ENCODE results near the gene FAM50A.

Gene FAM50A

GRCh38 chrX:154450312-154450711 lies 6.4 kb downstream of the FAM50A start:
- H3K9me3 ChIP-seq (ENCODE audit: low read length), result no peaks in the 10 kb centered on the region
- H3K36me3 ChIP-seq (ENCODE audit: insufficient read depth, low read length), result no peaks in the 10 kb centered on the region
- no peaks in the 10 kb centered on the region for H3K27me3 ChIP-seq (ENCODE audit: insufficient read depth, low read length)
- H3K4me3 ChIP-seq (ENCODE audit: low read length), result no peak overlapping the region
- no peaks in the 10 kb centered on the region for H3K4me1 ChIP-seq (ENCODE audit: insufficient read depth, low read length)
- H2AFZ ChIP-seq (ENCODE audit: low read depth, low read length), result no peak overlapping the region

GRCh38 chrX:154452823-154453222 lies 8.9 kb downstream of the FAM50A start:
- Histone ChIP-seq H3K9me3 (ENCODE audit: low read length) (no peaks in the 10 kb centered on the region), H2AFZ (ENCODE audit: low read depth, low read length) (no peak overlapping the region), H3K36me3 (ENCODE audit: insufficient read depth, low read length) (no peaks in the 10 kb centered on the region), H3K4me3 (ENCODE audit: low read length) (no peak overlapping the region), H3K4me1 (ENCODE audit: insufficient read depth, low read length) (no peaks in the 10 kb centered on the region), H3K27me3 (ENCODE audit: insufficient read depth, low read length) (no peaks in the 10 kb centered on the region)

- H3K27me3 ChIP-seq (ENCODE audit: insufficient read depth, low read length), result no peaks in the 10 kb centered on the region
- no peaks in the 10 kb centered on the region for H3K9me3 ChIP-seq (ENCODE audit: low read length)
- H3K4me1 ChIP-seq (ENCODE audit: insufficient read depth, low read length), result peaks cover 12% of the 10 kb centered on the region
- H3K36me3 ChIP-seq (ENCODE audit: insufficient read depth, low read length), result peaks cover 3% of the 10 kb centered on the region
- H2AFZ ChIP-seq (ENCODE audit: low read depth, low read length), result no peak overlapping the region
- peak overlapping the region; percentile 79 for H3K4me3 ChIP-seq (ENCODE audit: low read length)
Measured at GRCh38 chrX:154457491-154458115, 13.7 kb downstream of the FAM50A start.

GRCh38 chrX:154458116-154458953 lies 14.4 kb downstream of the FAM50A start, which contains the start of gene PLXNA3:
PLXNA3 (plus strand) TSS chrX:154458281; CDS start chrX:154460184, 1,903 bp downstream.
- peaks cover 6% of the 10 kb centered on the region for H3K36me3 ChIP-seq (ENCODE audit: insufficient read depth, low read length)
- H2AFZ ChIP-seq (ENCODE audit: low read depth, low read length), result no peak within 1 kb of the TSS
- no peaks in the 10 kb centered on the region for H3K9me3 ChIP-seq (ENCODE audit: low read length)
- H3K4me1 ChIP-seq (ENCODE audit: insufficient read depth, low read length), result peaks cover 12% of the 10 kb centered on the region
- H3K4me3 ChIP-seq (ENCODE audit: low read length), result peak within 1 kb of the TSS; percentile 79
- H3K27me3 ChIP-seq (ENCODE audit: insufficient read depth, low read length), result no peaks in the 10 kb centered on the region

GRCh38 chrX:154458954-154459778 lies 15.2 kb downstream of the FAM50A start:
- peaks cover 12% of the 10 kb centered on the region for H3K4me1 ChIP-seq (ENCODE audit: insufficient read depth, low read length)
- H3K27me3 ChIP-seq (ENCODE audit: insufficient read depth, low read length), result no peaks in the 10 kb centered on the region
- no peaks in the 10 kb centered on the region for H3K9me3 ChIP-seq (ENCODE audit: low read length)

GRCh38 chrX:154459832-154460231 lies 15.9 kb downstream of the FAM50A start:
- Histone ChIP-seq H2AFZ (ENCODE audit: low read depth, low read length) (no peak overlapping the region), H3K4me3 (ENCODE audit: low read length) (peak overlapping the region; percentile 79), H3K4me1 (ENCODE audit: insufficient read depth, low read length) (peaks cover 12% of the 10 kb centered on the region), H3K9me3 (ENCODE audit: low read length) (no peaks in the 10 kb centered on the region), H3K36me3 (ENCODE audit: insufficient read depth, low read length) (peaks cover 14% of the 10 kb centered on the region), H3K27me3 (ENCODE audit: insufficient read depth, low read length) (no peaks in the 10 kb centered on the region)

More at GRCh38 chrX:154458954-154459778, 15.2 kb downstream of the FAM50A start:
- Histone ChIP-seq H2AFZ (ENCODE audit: low read depth, low read length) (no peak overlapping the region), H3K36me3 (ENCODE audit: insufficient read depth, low read length) (peaks cover 9% of the 10 kb centered on the region), H3K4me3 (ENCODE audit: low read length) (peak overlapping the region; percentile 79)

- Histone ChIP-seq H3K9me3 (ENCODE audit: low read length) (no peaks in the 10 kb centered on the region), H3K4me3 (ENCODE audit: low read length) (no peak overlapping the region), H3K27me3 (ENCODE audit: insufficient read depth, low read length) (no peaks in the 10 kb centered on the region), H3K4me1 (ENCODE audit: insufficient read depth, low read length) (peaks cover 12% of the 10 kb centered on the region), H3K36me3 (ENCODE audit: insufficient read depth, low read length) (peaks cover 14% of the 10 kb centered on the region), H2AFZ (ENCODE audit: low read depth, low read length) (no peak overlapping the region)
Measured at GRCh38 chrX:154460326-154460725, 16.4 kb downstream of the FAM50A start.

- no peaks in the 10 kb centered on the region for H3K27me3 ChIP-seq (ENCODE audit: insufficient read depth, low read length)
- H3K9me3 ChIP-seq (ENCODE audit: low read length), result no peaks in the 10 kb centered on the region
- peaks cover 24% of the 10 kb centered on the region for H3K36me3 ChIP-seq (ENCODE audit: insufficient read depth, low read length)
- H3K4me3 ChIP-seq (ENCODE audit: low read length), result no peak overlapping the region
- peaks cover 12% of the 10 kb centered on the region for H3K4me1 ChIP-seq (ENCODE audit: insufficient read depth, low read length)
- H2AFZ ChIP-seq (ENCODE audit: low read depth, low read length), result no peak overlapping the region
Measured at GRCh38 chrX:154462396-154462795, 18.5 kb downstream of the FAM50A start.

- H3K36me3 ChIP-seq (ENCODE audit: insufficient read depth, low read length), result peaks cover 30% of the 10 kb centered on the region
- no peak overlapping the region for H2AFZ ChIP-seq (ENCODE audit: low read depth, low read length)
- no peak overlapping the region for H3K4me3 ChIP-seq (ENCODE audit: low read length)
- H3K4me1 ChIP-seq (ENCODE audit: insufficient read depth, low read length), result peaks cover 12% of the 10 kb centered on the region
- no peaks in the 10 kb centered on the region for H3K27me3 ChIP-seq (ENCODE audit: insufficient read depth, low read length)
- no peaks in the 10 kb centered on the region for H3K9me3 ChIP-seq (ENCODE audit: low read length)
Measured at GRCh38 chrX:154463611-154464220, 19.8 kb downstream of the FAM50A start.

GRCh38 chrX:154464806-154465365 lies 20.9 kb downstream of the FAM50A start:
- Histone ChIP-seq H3K4me3 (ENCODE audit: low read length) (no peak overlapping the region), H3K9me3 (ENCODE audit: low read length) (no peaks in the 10 kb centered on the region), H2AFZ (ENCODE audit: low read depth, low read length) (no peak overlapping the region), H3K4me1 (ENCODE audit: insufficient read depth, low read length) (peaks cover 4% of the 10 kb centered on the region), H3K27me3 (ENCODE audit: insufficient read depth, low read length) (no peaks in the 10 kb centered on the region), H3K36me3 (ENCODE audit: insufficient read depth, low read length) (peaks cover 36% of the 10 kb centered on the region)

GRCh38 chrX:154465601-154466000 lies 21.7 kb downstream of the FAM50A start:
- peaks cover 37% of the 10 kb centered on the region for H3K36me3 ChIP-seq (ENCODE audit: insufficient read depth, low read length)
- H2AFZ ChIP-seq (ENCODE audit: low read depth, low read length), result no peak overlapping the region
- no peak overlapping the region for H3K4me3 ChIP-seq (ENCODE audit: low read length)
- no peaks in the 10 kb centered on the region for H3K9me3 ChIP-seq (ENCODE audit: low read length)
- H3K27me3 ChIP-seq (ENCODE audit: insufficient read depth, low read length), result no peaks in the 10 kb centered on the region
- H3K4me1 ChIP-seq (ENCODE audit: insufficient read depth, low read length), result no peaks in the 10 kb centered on the region

- Histone ChIP-seq H2AFZ (ENCODE audit: low read depth, low read length) (no peak overlapping the region), H3K36me3 (ENCODE audit: insufficient read depth, low read length) (peaks cover 38% of the 10 kb centered on the region), H3K4me3 (ENCODE audit: low read length) (no peak overlapping the region), H3K27me3 (ENCODE audit: insufficient read depth, low read length) (no peaks in the 10 kb centered on the region), H3K4me1 (ENCODE audit: insufficient read depth, low read length) (no peaks in the 10 kb centered on the region), H3K9me3 (ENCODE audit: low read length) (no peaks in the 10 kb centered on the region)
Measured at GRCh38 chrX:154466036-154466435, 22.1 kb downstream of the FAM50A start.
